Measurements from ENCODE around the gene KRT23.

KRT23 gene

DNA sequence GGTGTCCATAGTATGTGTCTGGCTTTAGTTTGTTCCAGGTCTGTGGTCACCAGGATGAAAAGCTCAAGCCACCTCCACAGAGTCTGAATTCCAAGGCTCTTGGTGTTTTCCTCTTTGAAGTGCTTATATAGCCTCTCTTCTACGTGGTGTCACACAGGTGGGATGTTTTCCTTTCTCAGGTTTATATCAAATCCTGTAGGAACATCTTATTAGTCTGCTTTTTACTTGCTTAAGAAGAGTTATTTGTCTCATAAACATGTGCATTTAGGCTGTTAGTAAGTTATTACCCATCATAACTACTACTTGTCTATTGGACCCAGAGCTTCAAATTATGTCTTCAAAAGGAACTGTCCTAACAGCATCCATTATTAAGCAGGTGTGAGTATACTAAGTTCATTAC, 29.4 kb upstream of the KRT23 start, which contains the start of gene KRT39:
TSS of gene KRT39 (minus strand) at position 101 of the 400 bp plus-strand sequence. CDS start at position 9, 92 bp downstream.
- Histone ChIP-seq H3K27me3 (replicated peaks; ENCODE audit: control insufficient read depth, insufficient read depth, low read length, poor library complexity, severe bottlenecking) (no peaks in the 10 kb centered on the region), H3K27ac (ENCODE audit: insufficient read depth, low read length, poor library complexity, severe bottlenecking) (no peak within 1 kb of the TSS), H3K36me3 (ENCODE audit: control insufficient read depth, insufficient read depth, low read length) (no peaks in the 10 kb centered on the region), H3K4me3 (ENCODE audit: insufficient read depth, low read depth, low read length, poor library complexity, severe bottlenecking) (no peak within 1 kb of the TSS), H3K9me3 (ENCODE audit: control insufficient read depth, low read length) (no peaks in the 10 kb centered on the region), H3K4me1 (ENCODE audit: control insufficient read depth, insufficient read depth, low read length, poor library complexity, severe bottlenecking) (no peaks in the 10 kb centered on the region)
- no peak for DNase-seq

DNA sequence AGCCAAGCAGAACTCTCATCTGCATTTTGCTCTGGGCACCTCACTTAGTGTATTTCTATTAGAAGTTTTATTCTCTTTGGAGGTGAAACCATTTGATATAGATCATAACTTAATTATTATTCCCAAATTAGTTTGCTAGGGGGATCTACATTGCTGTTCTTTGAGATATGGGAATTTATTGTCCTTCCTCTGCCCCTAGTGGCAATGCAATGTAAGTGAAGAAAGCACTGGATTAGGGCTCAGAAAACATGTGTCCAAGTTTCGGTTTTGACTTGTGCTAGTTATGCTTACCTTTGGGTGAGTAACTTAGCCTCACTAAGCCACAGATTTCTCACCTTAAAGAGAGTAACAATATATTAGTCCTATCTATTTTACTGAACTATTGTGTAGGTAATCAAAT, 26.4 kb upstream of the KRT23 start:
- no peak overlapping the region for H3K27ac ChIP-seq (ENCODE audit: insufficient read depth, low read length, poor library complexity, severe bottlenecking)
- no peak overlapping the region for H3K4me3 ChIP-seq (ENCODE audit: insufficient read depth, low read depth, low read length, poor library complexity, severe bottlenecking)
- H3K4me1 ChIP-seq (ENCODE audit: control insufficient read depth, insufficient read depth, low read length, poor library complexity, severe bottlenecking) = no peaks in the 10 kb centered on the region
- no peak for DNase-seq
- no peaks in the 10 kb centered on the region for H3K36me3 ChIP-seq (ENCODE audit: control insufficient read depth, insufficient read depth, low read length)
- H3K9me3 ChIP-seq (ENCODE audit: control insufficient read depth, low read length) = no peaks in the 10 kb centered on the region
- no peaks in the 10 kb centered on the region for H3K27me3 ChIP-seq (replicated peaks; ENCODE audit: control insufficient read depth, insufficient read depth, low read length, poor library complexity, severe bottlenecking)

DNA sequence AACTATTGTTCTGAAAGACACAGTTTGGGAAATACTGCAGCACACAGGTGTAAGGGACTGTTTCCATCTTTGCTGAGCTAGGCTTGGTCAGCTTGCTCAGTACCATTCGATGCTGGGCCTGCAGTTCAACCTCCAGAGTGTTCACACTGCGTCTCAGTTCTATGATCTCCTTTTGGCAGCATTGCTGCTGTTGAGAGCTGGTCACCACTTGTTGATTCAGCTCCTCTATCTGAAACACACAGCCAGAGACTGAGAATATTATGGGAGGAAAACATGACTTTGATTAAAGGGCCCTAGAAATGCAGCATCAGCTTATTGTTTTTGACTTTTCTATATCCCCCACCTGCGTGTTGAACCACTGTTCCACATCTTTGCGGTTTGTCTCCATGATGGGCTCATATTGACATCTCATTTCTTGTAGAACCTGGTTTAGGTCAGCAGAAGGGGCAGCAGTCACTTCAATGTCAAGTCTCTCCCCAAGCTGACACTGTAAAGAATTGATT, 24.7 kb upstream of the KRT23 start:
- H3K36me3 ChIP-seq (ENCODE audit: control insufficient read depth, insufficient read depth, low read length) = no peaks in the 10 kb centered on the region
- H3K27me3 ChIP-seq (replicated peaks; ENCODE audit: control insufficient read depth, insufficient read depth, low read length, poor library complexity, severe bottlenecking) = no peaks in the 10 kb centered on the region
- H3K27ac ChIP-seq (ENCODE audit: insufficient read depth, low read length, poor library complexity, severe bottlenecking) = no peak overlapping the region
- no peak for DNase-seq
- no peak overlapping the region for H3K4me3 ChIP-seq (ENCODE audit: insufficient read depth, low read depth, low read length, poor library complexity, severe bottlenecking)
- no peaks in the 10 kb centered on the region for H3K9me3 ChIP-seq (ENCODE audit: control insufficient read depth, low read length)
- H3K4me1 ChIP-seq (ENCODE audit: control insufficient read depth, insufficient read depth, low read length, poor library complexity, severe bottlenecking) = no peaks in the 10 kb centered on the region

DNA sequence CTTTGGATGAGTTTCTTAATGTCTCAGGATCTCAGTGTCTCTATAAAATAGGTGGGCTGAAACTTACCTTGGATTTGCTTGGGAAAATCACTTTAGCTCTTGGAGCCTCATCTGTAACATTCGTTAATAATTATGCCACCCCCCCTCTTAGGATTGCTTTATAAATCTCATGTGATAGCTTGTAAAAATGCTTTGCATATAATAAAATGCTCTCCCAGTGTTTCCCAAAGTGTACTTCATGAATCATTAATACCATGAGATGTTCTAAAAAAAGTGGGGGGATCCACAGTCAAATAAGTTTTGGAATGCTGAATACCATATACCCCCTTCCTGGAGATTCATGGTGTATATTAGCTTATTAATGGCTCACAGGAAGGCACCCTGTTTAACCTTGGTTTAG, 24.1 kb upstream of the KRT23 start:
- no peak overlapping the region for H3K27ac ChIP-seq (ENCODE audit: insufficient read depth, low read length, poor library complexity, severe bottlenecking)
- no peaks in the 10 kb centered on the region for H3K9me3 ChIP-seq (ENCODE audit: control insufficient read depth, low read length)
- H3K36me3 ChIP-seq (ENCODE audit: control insufficient read depth, insufficient read depth, low read length) = no peaks in the 10 kb centered on the region
- H3K27me3 ChIP-seq (replicated peaks; ENCODE audit: control insufficient read depth, insufficient read depth, low read length, poor library complexity, severe bottlenecking) = no peaks in the 10 kb centered on the region
- H3K4me3 ChIP-seq (ENCODE audit: insufficient read depth, low read depth, low read length, poor library complexity, severe bottlenecking) = no peak overlapping the region
- no peaks in the 10 kb centered on the region for H3K4me1 ChIP-seq (ENCODE audit: control insufficient read depth, insufficient read depth, low read length, poor library complexity, severe bottlenecking)
- DNase-seq = no peak

DNA sequence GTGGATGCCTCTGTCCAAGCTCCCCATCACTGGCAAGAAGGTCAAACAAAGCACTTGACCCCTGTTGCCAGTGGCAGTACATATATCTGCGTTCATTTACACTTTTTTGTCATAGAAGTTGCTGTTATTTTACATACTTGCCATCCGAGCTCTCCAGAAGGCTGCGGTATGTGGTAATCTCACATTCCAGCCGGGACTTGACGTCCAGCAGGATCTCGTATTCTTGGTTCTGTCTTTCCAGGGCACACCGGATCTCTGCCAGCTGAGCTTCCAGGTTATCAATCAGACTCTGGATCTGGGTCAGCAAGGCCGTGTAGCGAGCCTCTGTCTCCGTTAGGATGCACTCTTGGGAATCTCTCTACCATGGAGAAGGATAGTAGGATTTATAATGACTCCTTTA, 22.7 kb upstream of the KRT23 start:
- Histone ChIP-seq H3K4me1 (ENCODE audit: control insufficient read depth, insufficient read depth, low read length, poor library complexity, severe bottlenecking) (no peaks in the 10 kb centered on the region), H3K9me3 (ENCODE audit: control insufficient read depth, low read length) (no peaks in the 10 kb centered on the region), H3K36me3 (ENCODE audit: control insufficient read depth, insufficient read depth, low read length) (no peaks in the 10 kb centered on the region), H3K27me3 (replicated peaks; ENCODE audit: control insufficient read depth, insufficient read depth, low read length, poor library complexity, severe bottlenecking) (peaks cover 3% of the 10 kb centered on the region), H3K4me3 (ENCODE audit: insufficient read depth, low read depth, low read length, poor library complexity, severe bottlenecking) (no peak overlapping the region), H3K27ac (ENCODE audit: insufficient read depth, low read length, poor library complexity, severe bottlenecking) (no peak overlapping the region)
- no peak for DNase-seq

DNA sequence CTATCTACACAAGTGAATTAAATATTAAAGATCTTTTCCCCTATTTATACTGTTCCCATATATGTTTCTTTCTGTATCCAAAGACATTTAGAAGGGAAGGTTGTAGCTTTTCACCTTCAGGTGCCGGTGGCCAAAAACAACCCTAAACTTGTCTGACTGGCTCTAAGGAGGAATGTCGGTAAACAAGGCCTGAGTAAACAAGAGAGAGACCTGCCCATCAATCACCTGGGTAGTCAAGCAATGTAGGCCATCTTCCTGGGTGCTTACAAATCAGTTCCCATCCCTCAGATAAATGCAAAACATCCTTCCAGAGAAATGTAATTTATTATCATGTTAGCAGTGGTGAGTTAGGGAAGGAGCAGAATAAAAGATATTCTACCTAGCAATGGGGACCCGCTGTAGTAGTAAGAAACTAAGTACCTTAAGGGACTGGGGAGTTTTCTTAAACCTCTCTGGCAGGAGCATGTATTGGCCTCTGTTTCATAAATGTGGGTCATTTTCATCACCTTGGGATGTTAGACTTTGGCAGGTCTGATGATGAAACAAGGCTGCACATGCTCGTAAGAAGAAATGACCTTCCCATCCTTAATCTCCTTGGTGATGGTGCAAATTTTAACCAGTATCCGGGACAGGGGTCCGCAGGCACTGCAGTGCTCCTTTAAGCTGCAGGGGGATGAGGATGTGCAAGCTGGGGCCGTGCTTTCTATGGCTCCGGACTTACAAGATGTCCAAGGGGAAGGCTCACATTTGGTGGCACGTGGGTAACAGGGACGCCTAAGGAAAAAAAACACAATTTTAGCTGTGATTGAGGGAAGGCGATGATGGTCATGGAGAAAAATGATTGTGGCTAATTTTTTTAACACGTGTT, 20.9 kb upstream of the KRT23 start:
- H3K4me3 ChIP-seq (ENCODE audit: insufficient read depth, low read depth, low read length, poor library complexity, severe bottlenecking) = no peak overlapping the region
- H3K9me3 ChIP-seq (ENCODE audit: control insufficient read depth, low read length) = no peaks in the 10 kb centered on the region
- H3K27ac ChIP-seq (ENCODE audit: insufficient read depth, low read length, poor library complexity, severe bottlenecking) = no peak overlapping the region
- no peaks in the 10 kb centered on the region for H3K36me3 ChIP-seq (ENCODE audit: control insufficient read depth, insufficient read depth, low read length)
- DNase-seq = no peak
- H3K4me1 ChIP-seq (ENCODE audit: control insufficient read depth, insufficient read depth, low read length, poor library complexity, severe bottlenecking) = no peaks in the 10 kb centered on the region
- H3K27me3 ChIP-seq (replicated peaks; ENCODE audit: control insufficient read depth, insufficient read depth, low read length, poor library complexity, severe bottlenecking) = peaks cover 3% of the 10 kb centered on the region

DNA sequence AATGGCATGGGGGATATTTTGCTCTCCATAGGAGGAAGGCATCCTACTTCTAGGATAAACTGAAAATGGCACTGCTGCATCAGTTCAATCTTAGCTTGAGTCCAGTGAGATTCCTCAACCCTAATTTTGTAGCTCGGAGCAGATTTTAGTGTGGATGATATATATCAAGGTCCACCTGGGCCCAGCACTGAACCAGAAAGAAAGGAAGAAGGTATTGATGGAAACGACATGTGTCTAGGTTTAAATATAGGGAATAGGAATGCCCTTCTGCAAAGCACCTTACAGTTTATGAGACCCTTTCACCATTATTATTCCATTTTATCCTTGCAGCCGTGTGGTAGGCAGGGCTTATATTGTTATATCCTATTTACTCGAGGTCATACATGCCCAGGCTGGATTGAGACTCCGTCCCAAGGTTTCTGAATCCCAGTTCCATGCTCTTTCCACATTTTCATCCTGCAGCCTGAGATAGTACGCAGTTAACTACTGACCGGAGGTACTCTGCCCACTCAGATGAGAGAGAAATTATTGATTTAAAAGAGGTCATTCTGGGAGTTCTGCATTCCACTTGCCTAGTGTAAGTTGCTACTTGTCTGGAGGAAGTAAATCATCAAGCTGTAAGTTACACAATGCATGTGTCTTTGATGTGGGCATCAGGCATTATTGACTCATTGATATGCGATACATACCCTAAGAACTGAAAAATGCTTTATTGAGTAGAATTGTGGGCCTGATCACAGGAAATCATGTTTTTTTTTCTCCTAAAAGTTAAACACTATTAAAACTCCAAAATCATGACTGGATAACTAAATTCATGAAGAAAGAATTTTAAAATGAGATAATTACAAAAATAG, 19.2 kb upstream of the KRT23 start:
- no peaks in the 10 kb centered on the region for H3K36me3 ChIP-seq (ENCODE audit: control insufficient read depth, insufficient read depth, low read length)
- no peaks in the 10 kb centered on the region for H3K9me3 ChIP-seq (ENCODE audit: control insufficient read depth, low read length)
- no peak overlapping the region for H3K4me3 ChIP-seq (ENCODE audit: insufficient read depth, low read depth, low read length, poor library complexity, severe bottlenecking)
- no peak for DNase-seq
- H3K4me1 ChIP-seq (ENCODE audit: control insufficient read depth, insufficient read depth, low read length, poor library complexity, severe bottlenecking) = no peaks in the 10 kb centered on the region
- H3K27ac ChIP-seq (ENCODE audit: insufficient read depth, low read length, poor library complexity, severe bottlenecking) = no peak overlapping the region
- peaks cover 3% of the 10 kb centered on the region for H3K27me3 ChIP-seq (replicated peaks; ENCODE audit: control insufficient read depth, insufficient read depth, low read length, poor library complexity, severe bottlenecking)

DNA sequence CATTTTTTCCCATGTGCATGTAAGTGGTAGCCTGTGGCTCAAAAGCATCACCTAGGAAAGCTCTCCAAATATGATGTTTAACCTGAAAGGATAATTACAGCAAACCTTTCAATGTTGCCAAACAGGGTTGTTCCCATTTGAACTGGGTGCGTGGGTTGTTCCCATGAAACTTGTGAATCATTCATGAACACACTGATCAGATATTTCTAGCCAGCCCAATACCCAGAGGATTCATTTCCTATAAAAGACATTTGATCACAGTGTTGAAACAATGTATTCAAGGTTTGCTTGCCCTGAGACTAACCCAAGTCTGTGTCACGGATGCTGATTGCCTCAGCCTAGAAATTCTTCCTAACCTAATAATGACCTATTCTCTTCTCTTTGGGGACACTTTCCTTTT, 16.4 kb upstream of the KRT23 start:
- H3K4me1 ChIP-seq (ENCODE audit: control insufficient read depth, insufficient read depth, low read length, poor library complexity, severe bottlenecking) = no peaks in the 10 kb centered on the region
- H3K27me3 ChIP-seq (replicated peaks; ENCODE audit: control insufficient read depth, insufficient read depth, low read length, poor library complexity, severe bottlenecking) = peaks cover 3% of the 10 kb centered on the region
- no peak overlapping the region for H3K27ac ChIP-seq (ENCODE audit: insufficient read depth, low read length, poor library complexity, severe bottlenecking)
- no peak for DNase-seq
- H3K36me3 ChIP-seq (ENCODE audit: control insufficient read depth, insufficient read depth, low read length) = no peaks in the 10 kb centered on the region
- H3K9me3 ChIP-seq (ENCODE audit: control insufficient read depth, low read length) = no peaks in the 10 kb centered on the region
- H3K4me3 ChIP-seq (ENCODE audit: insufficient read depth, low read depth, low read length, poor library complexity, severe bottlenecking) = no peak overlapping the region

DNA sequence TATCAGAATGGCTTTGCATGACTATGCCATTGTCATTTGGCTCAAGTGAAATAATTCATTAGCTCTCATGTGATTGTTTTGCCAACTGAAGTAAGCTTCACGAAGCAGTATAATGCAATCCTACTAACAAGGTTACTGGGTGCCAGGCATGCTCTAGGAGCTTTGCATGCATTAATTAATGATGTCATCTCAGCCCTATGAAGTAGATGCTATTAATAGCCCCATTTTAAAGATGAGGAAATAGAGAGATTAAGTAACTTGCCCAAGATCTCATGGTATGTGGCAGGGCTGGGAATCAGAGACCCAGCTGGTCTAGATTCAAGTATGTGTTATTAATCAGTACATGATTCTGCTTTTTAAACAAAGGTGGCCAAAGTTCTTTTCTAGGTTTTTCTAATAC, 15.2 kb upstream of the KRT23 start:
- H3K27ac ChIP-seq (ENCODE audit: insufficient read depth, low read length, poor library complexity, severe bottlenecking) = no peak overlapping the region
- H3K9me3 ChIP-seq (ENCODE audit: control insufficient read depth, low read length) = no peaks in the 10 kb centered on the region
- H3K4me1 ChIP-seq (ENCODE audit: control insufficient read depth, insufficient read depth, low read length, poor library complexity, severe bottlenecking) = no peaks in the 10 kb centered on the region
- peaks cover 3% of the 10 kb centered on the region for H3K27me3 ChIP-seq (replicated peaks; ENCODE audit: control insufficient read depth, insufficient read depth, low read length, poor library complexity, severe bottlenecking)
- H3K36me3 ChIP-seq (ENCODE audit: control insufficient read depth, insufficient read depth, low read length) = no peaks in the 10 kb centered on the region
- no peak for DNase-seq
- no peak overlapping the region for H3K4me3 ChIP-seq (ENCODE audit: insufficient read depth, low read depth, low read length, poor library complexity, severe bottlenecking)

DNA sequence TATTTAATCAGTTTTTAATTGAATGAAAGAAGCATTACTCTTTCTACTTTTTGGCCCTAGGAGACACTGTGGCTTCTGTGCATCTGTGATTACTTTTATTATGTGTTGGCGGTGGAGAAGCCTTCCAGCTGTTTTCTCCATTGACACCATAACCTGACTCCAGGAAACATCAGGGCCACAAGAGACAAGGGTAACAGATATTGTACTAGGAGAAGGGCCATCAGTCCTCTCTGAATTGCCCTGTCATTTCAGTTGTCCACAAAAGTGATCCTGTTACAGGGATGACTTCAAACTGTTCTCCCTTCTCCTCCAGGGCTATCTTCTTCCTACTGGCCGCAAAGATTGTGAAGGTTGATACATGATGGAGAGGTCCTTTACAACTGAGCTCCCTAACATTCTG, 14.7 kb upstream of the KRT23 start:
- Histone ChIP-seq H3K4me1 (ENCODE audit: control insufficient read depth, insufficient read depth, low read length, poor library complexity, severe bottlenecking) (no peaks in the 10 kb centered on the region), H3K36me3 (ENCODE audit: control insufficient read depth, insufficient read depth, low read length) (no peaks in the 10 kb centered on the region), H3K9me3 (ENCODE audit: control insufficient read depth, low read length) (no peaks in the 10 kb centered on the region), H3K27ac (ENCODE audit: insufficient read depth, low read length, poor library complexity, severe bottlenecking) (no peak overlapping the region), H3K27me3 (replicated peaks; ENCODE audit: control insufficient read depth, insufficient read depth, low read length, poor library complexity, severe bottlenecking) (peaks cover 3% of the 10 kb centered on the region), H3K4me3 (ENCODE audit: insufficient read depth, low read depth, low read length, poor library complexity, severe bottlenecking) (no peak overlapping the region)
- DNase-seq = no peak

All from effector memory CD4-positive, alpha-beta T cell (primary cell).